K562 (cell line): Measurements from ENCODE around the gene CIART. TPM values are rescaled to one million over a fixed set of nuclear protein-coding genes. Genes with fewer than 3 reads are reported as not detected.

Experiments used
- CREB1 ChIP-seq, 2 experiments: sonication (generic) in 1 of 2; formaldehyde crosslinking in 1 of 2; IDR thresholded peaks; 2 replicates each; pipeline versions ENCODE4 v1.6.1 to v1.8.0; 2012 to 2022; ENCODE audit warnings: inconsistent platforms in 1 of 2, mild to moderate bottlenecking in 1 of 2, missing genetic modification reagents in 1 of 2, moderate library complexity in 1 of 2
- E2F4 ChIP-seq: sonication (generic); formaldehyde crosslinking; IDR thresholded peaks from 2 replicates; pipeline ENCODE4 v1.8.0; 2022; ENCODE audit warnings: mild to moderate bottlenecking, low read depth, missing genetic modification reagents
- E2F5 ChIP-seq: sonication (generic); formaldehyde crosslinking; IDR thresholded peaks from 2 replicates; pipeline ENCODE4 v1.8.0; 2022; ENCODE audit warnings: mild to moderate bottlenecking, missing genetic modification reagents
- FOXK1 ChIP-seq: sonication (generic); formaldehyde crosslinking; IDR thresholded peaks from 2 replicates; pipeline ENCODE4 v1.8.0; 2022; ENCODE audit warnings: missing genetic modification reagents, mild to moderate bottlenecking, borderline replicate concordance
- MNT ChIP-seq, 2 experiments: fragments of 450-650 bp; conservative IDR thresholded peaks; 2 replicates each; pipeline ENCODE4 v1.6.1; 2017; ENCODE audit warnings: mild to moderate bottlenecking in 2 of 2, moderate library complexity in 2 of 2
- SREBF1 ChIP-seq: fragments of 150-350 bp; IDR thresholded peaks from 2 replicates; pipeline ENCODE4 v1.6.1; 2014; ENCODE audit warnings: antibody characterized with exemption, low read depth, low read length, borderline replicate concordance
- SRF ChIP-seq, 2 experiments: fragments of 250-450, 450-650 bp in 1 of 2; sonication (Bioruptor Pico) in 1 of 2; sonication (generic) in 1 of 2; formaldehyde crosslinking; IDR thresholded peaks; 2 replicates each; pipeline versions ENCODE4 v1.5.0 to v1.5.1; 2020 to 2022; ENCODE audit warnings: mild to moderate bottlenecking in 1 of 2, missing genetic modification reagents in 1 of 2
- ZBTB40 ChIP-seq, 2 experiments: fragments of 450-650 bp in 1 of 2; sonication (generic) in 1 of 2; formaldehyde crosslinking in 1 of 2; IDR thresholded peaks; 2 replicates each; pipeline versions ENCODE4 v1.7.1 to v1.9.0; 2016 to 2022; ENCODE audit warnings: inconsistent platforms in 1 of 2, mild to moderate bottlenecking in 1 of 2, missing genetic modification reagents in 1 of 2
- ZNF277 ChIP-seq: fragments of 250-450 bp; sonication (Bioruptor Pico); IDR thresholded peaks from 2 replicates; pipeline ENCODE4 v1.8.0; 2022; ENCODE audit warnings: inconsistent platforms, mild to moderate bottlenecking, moderate library complexity, borderline replicate concordance
- ZNF316 ChIP-seq: fragments of 450-650 bp; IDR thresholded peaks from 2 replicates; pipeline ENCODE4 v1.6.1; 2016
- ZNF445 ChIP-seq: fragments of 250-450 bp; sonication (Bioruptor Pico); IDR thresholded peaks from 2 replicates; pipeline ENCODE4 v1.4.0; 2020; ENCODE audit warnings: low read depth, mild to moderate bottlenecking, moderate library complexity
- polyA plus RNA-seq, 8 experiments: library from polyadenylated mRNA; depleted of rRNA in 4 of 8; stranded (reverse) in 5 of 8; unstranded in 3 of 8; fragments of >200 nt; fragmentation: Nextera tagmentation in 2 of 8; fragmentation: Illumina TruSeq in 1 of 8; extraction: Ambion mirVana in 2 of 8; extraction: Trizol in 1 of 8; gene quantifications; 2 replicates each; pipeline versions ENCODE4 v1.2.1 to v1.2.3, GENCODE V29; 2011 to 2014; ENCODE audit warnings: inconsistent platforms in 1 of 8, missing spikeins in 1 of 8
- total RNA-seq, 7 experiments: library from RNA; depleted of rRNA in 6 of 7; stranded (reverse); fragments of >200 nt in 6 of 7; fragmentation: Illumina TruSeq in 2 of 7; extraction: Trizol in 2 of 7; gene quantifications; 2 replicates each; pipeline versions ENCODE4 v1.2.1 to v1.2.3, GENCODE V29; 2011 to 2021; ENCODE audit warnings: low replicate concordance in 1 of 7

CIART gene
- total and polyA plus RNA-seq, 9 of the 15 experiments (the other 6 are each of a cell fraction or from before 2014, with no cell fraction given), result 0.07 to 0.35 (median 0.19) TPM; not detected in 2

- TF ChIP-seq E2F5 (CRISPR knock-in tag) (no peak), ZBTB40 (IDR thresholded peaks at IDR 0.05) (no peak), ZBTB40 (CRISPR knock-in tag; IDR thresholded peaks at IDR 0.05) (no peak), CREB1 (IDR thresholded peaks at IDR 0.05) (peak; percentile 72; the same call in 1 of the 2 replicates), CREB1 (CRISPR knock-in tag; IDR thresholded peaks at IDR 0.05) (peak; percentile 77), SREBF1 (no peak), E2F4 (CRISPR knock-in tag) (no peak), ZNF445 (CRISPR knock-in tag) (no peak), ZNF316 (no peak), ZNF277 (CRISPR knock-in tag) (no peak), SRF (CRISPR knock-in tag; IDR thresholded peaks at IDR 0.05) (no peak; a peak in 1 of 4 replicates), MNT (conservative IDR thresholded peaks at IDR 0.05) (peak; percentile 55 to 59), FOXK1 (CRISPR knock-in tag) (no peak)
These were observed 47.6 kb upstream of the CIART start (continued) for GRCh38 chr1:150234566-150235293.
